HG03039 (cell line): ENCODE results near the gene RBM15B.
"Not testable (repeated sequence)": the region's sequence is repeated elsewhere in the genome, so short reads cannot be mapped to it uniquely, and the experiment has no call there.

ENCODE experiments used
- ATAC-seq: cut with Tn5 transposase; IDR thresholded peaks from one replicate; pipeline ENCODE4 v1.9.1; 2021; ENCODE audit warnings: mild to moderate bottlenecking, moderate library complexity; ENCODE audit not compliant: unreplicated experiment

Gene RBM15B

GRCh38 chr3:51378726-51379125 is 12.4 kb upstream of the RBM15B start:
- no peak for ATAC-seq

GRCh38 chr3:51379301-51379700 is 11.8 kb upstream of the RBM15B start:
- ATAC-seq, result no peak

- no peak for ATAC-seq
Observed at GRCh38 chr3:51379746-51380455, 11.2 kb upstream of the RBM15B start.

GRCh38 chr3:51380601-51381332 is 10.3 kb upstream of the RBM15B start:
- ATAC-seq, result no peak

GRCh38 chr3:51381333-51381705 is 9.8 kb upstream of the RBM15B start:
- ATAC-seq, result no peak

GRCh38 chr3:51382076-51382745 is 8.9 kb upstream of the RBM15B start:
- ATAC-seq, result no peak

GRCh38 chr3:51382947-51383578 is 8.0 kb upstream of the RBM15B start:
- ATAC-seq, result no peak

GRCh38 chr3:51384055-51384725 is 6.9 kb upstream of the RBM15B start:
- no peak for ATAC-seq

GRCh38 chr3:51384726-51385473 is 6.2 kb upstream of the RBM15B start, which contains the start of gene MANF:
TSS of gene MANF (plus strand) at chr3:51385291. CDS start at chr3:51385343, 52 bp downstream.
- peak; percentile 91 for ATAC-seq

- ATAC-seq, result no peak
Observed at GRCh38 chr3:51385621-51386091, 5.4 kb upstream of the RBM15B start.

- ATAC-seq, result no peak
Observed at GRCh38 chr3:51386159-51386851, 4.8 kb upstream of the RBM15B start.

GRCh38 chr3:51386852-51387229 is 4.2 kb upstream of the RBM15B start:
- ATAC-seq, result no peak

- ATAC-seq, result not testable (repeated sequence)
Observed at GRCh38 chr3:51387281-51387680, 3.8 kb upstream of the RBM15B start.

- no peak for ATAC-seq
Observed at GRCh38 chr3:51388286-51389029, 2.6 kb upstream of the RBM15B start.

- ATAC-seq, result no peak
Observed at GRCh38 chr3:51389423-51390183, 1.5 kb upstream of the RBM15B start.

GRCh38 chr3:51390246-51391074 is 625 bp upstream of the RBM15B start:
- ATAC-seq, result no peak
